GM19351 (cell line): ENCODE data around the gene SELENOK.

Source experiments
- ATAC-seq: cut with Tn5 transposase; IDR thresholded peaks from one replicate; pipeline ENCODE4 v1.9.1; 2021; ENCODE audit warnings: mild to moderate bottlenecking, moderate library complexity; ENCODE audit not compliant: unreplicated experiment

Gene SELENOK

GRCh38 chr3:53884623-53885022, 7.0 kb downstream of the SELENOK start:
- no peak for ATAC-seq

GRCh38 chr3:53883008-53883407, 8.7 kb downstream of the SELENOK start:
- ATAC-seq = no peak

- ATAC-seq = peak; percentile 84
These were observed 9.7 kb downstream of the SELENOK start, which contains the start of gene ACTR8 for GRCh38 chr3:53881691-53882593. ACTR8 (minus strand) TSS chr3:53882152; CDS start chr3:53882101, 51 bp downstream.

GRCh38 chr3:53880396-53881345, 11.0 kb downstream of the SELENOK start:
- no peak for ATAC-seq

GRCh38 chr3:53865732-53866499, 25.7 kb downstream of the SELENOK start:
- no peak for ATAC-seq

GRCh38 chr3:53863145-53863544, 28.5 kb downstream of the SELENOK start:
- no peak for ATAC-seq

GRCh38 chr3:53862241-53862640, 29.4 kb downstream of the SELENOK start:
- ATAC-seq = no peak

- no peak for ATAC-seq
These were observed 31.5 kb downstream of the SELENOK start for GRCh38 chr3:53860196-53860595.

- no peak for ATAC-seq
These were observed 32.5 kb downstream of the SELENOK start for GRCh38 chr3:53859178-53859577.

- no peak for ATAC-seq
These were observed 33.4 kb downstream of the SELENOK start for GRCh38 chr3:53858096-53858741.

GRCh38 chr3:53856964-53857363, 34.7 kb downstream of the SELENOK start:
- no peak for ATAC-seq

- no peak for ATAC-seq
These were observed 40.8 kb downstream of the SELENOK start for GRCh38 chr3:53850895-53851294.

- no peak for ATAC-seq
These were observed 41.7 kb downstream of the SELENOK start for GRCh38 chr3:53849916-53850315.

- ATAC-seq = no peak
These were observed 44.9 kb downstream of the SELENOK start for GRCh38 chr3:53846851-53847155.

- peak; percentile 51 for ATAC-seq
These were observed 45.4 kb downstream of the SELENOK start, which contains the start of the genes CHDH and IL17RB for GRCh38 chr3:53846134-53846850. CHDH (minus strand) TSS chr3:53846419; CDS start chr3:53824008, 22,411 bp downstream. IL17RB (plus strand) TSS chr3:53846568; CDS start chr3:53846589, 21 bp downstream.

- ATAC-seq = no peak
These were observed 45.9 kb downstream of the SELENOK start for GRCh38 chr3:53845881-53846133.

GRCh38 chr3:53845103-53845880, 46.4 kb downstream of the SELENOK start:
- peak; percentile 13 for ATAC-seq

- no peak for ATAC-seq
These were observed 47.2 kb downstream of the SELENOK start for GRCh38 chr3:53844262-53845102.
